WI38 (cell line): ENCODE data around the gene KLHL3.
"Not testable (repeated sequence)": the region's sequence is repeated elsewhere in the genome, so short reads cannot be mapped to it uniquely, and the experiment has no call there.

Source experiments
- H3K4me3 ChIP-seq: 2 replicates; pipeline ENCODE4 v1.5.1; 2011; ENCODE audit warnings: low read depth, mild to moderate bottlenecking, control low read depth, low read length
- CTCF ChIP-seq: IDR thresholded peaks from 2 replicates; pipeline ENCODE4 v1.5.1; 2012; ENCODE audit warnings: low read depth, mild to moderate bottlenecking, control low read depth, low read length

Gene KLHL3

GRCh38 chr5:137651022-137651421 is 84.9 kb downstream of the KLHL3 start:
- no peak overlapping the region for H3K4me3 ChIP-seq
- TF ChIP-seq CTCF, result no peak

GRCh38 chr5:137649228-137649935 is 86.5 kb downstream of the KLHL3 start:
- no peak overlapping the region for H3K4me3 ChIP-seq
- TF ChIP-seq CTCF, result no peak

GRCh38 chr5:137648361-137648760 is 87.5 kb downstream of the KLHL3 start:
- TF ChIP-seq CTCF, result no peak
- no peak overlapping the region for H3K4me3 ChIP-seq

GRCh38 chr5:137647401-137647800 is 88.5 kb downstream of the KLHL3 start:
- no peak overlapping the region for H3K4me3 ChIP-seq
- no peak for TF ChIP-seq CTCF

GRCh38 chr5:137646761-137647160 is 89.1 kb downstream of the KLHL3 start:
- H3K4me3 ChIP-seq, result no peak overlapping the region
- TF ChIP-seq CTCF, result no peak

GRCh38 chr5:137643081-137643480 is 92.8 kb downstream of the KLHL3 start:
- not testable (repeated sequence) for H3K4me3 ChIP-seq

- H3K4me3 ChIP-seq, result no peak overlapping the region
- no peak for TF ChIP-seq CTCF
Measured at GRCh38 chr5:137642091-137642490, 93.8 kb downstream of the KLHL3 start.

GRCh38 chr5:137641148-137641547 is 94.7 kb downstream of the KLHL3 start:
- TF ChIP-seq CTCF, result no peak

More at GRCh38 chr5:137641148-137641547, 94.7 kb downstream of the KLHL3 start:
- no peak overlapping the region for H3K4me3 ChIP-seq
